Thymus (tissue), 11 donors: ENCODE data around the gene DNAJC8. TPM values are rescaled to one million over a fixed set of nuclear protein-coding genes. Genes with fewer than 3 reads are reported as not detected.
A peak's percentile ranks its signal among the peaks of the same experiment; 100 is the strongest.

Experiments
- DNase-seq, 9 donors: peaks; one replicate each; pipeline ENCODE4 v3.0.0-alpha.2; 2013; ENCODE audit warnings: low spot score in 9 of 9, low read depth in 6 of 9, missing footprints in 1 of 9
- H3K27ac ChIP-seq, 2 donors: one replicate each; pipeline ENCODE4 v1.5.1; 2013; ENCODE audit warnings: control low read depth in 1 of 2, low read depth in 1 of 2, low read length in 1 of 2, mild to moderate bottlenecking in 1 of 2, moderate library complexity in 1 of 2
- H3K27me3 ChIP-seq, 2 donors: one replicate each; pipeline ENCODE4 v1.5.1; 2013; ENCODE audit warnings: low read length in 1 of 2; ENCODE audit not compliant: control insufficient read depth in 2 of 2, insufficient read depth in 1 of 2
- H3K36me3 ChIP-seq, 2 donors: one replicate each; pipeline ENCODE4 v1.5.1; 2013; ENCODE audit warnings: low read length in 1 of 2, mild to moderate bottlenecking in 1 of 2, moderate library complexity in 1 of 2; ENCODE audit not compliant: control insufficient read depth in 2 of 2, insufficient read depth in 2 of 2
- H3K4me1 ChIP-seq, 2 donors: one replicate each; pipeline ENCODE4 v1.5.1; 2013; ENCODE audit warnings: low read length in 2 of 2; ENCODE audit not compliant: control insufficient read depth in 2 of 2, insufficient read depth in 2 of 2
- H3K4me3 ChIP-seq, 2 donors: one replicate each; pipeline ENCODE4 v1.5.1; 2013; ENCODE audit warnings: low read length in 2 of 2, control low read depth in 1 of 2, mild to moderate bottlenecking in 1 of 2
- H3K9me3 ChIP-seq, 2 donors: one replicate each; pipeline ENCODE4 v1.5.1; 2013; ENCODE audit warnings: low read length in 1 of 2, mild to moderate bottlenecking in 1 of 2; ENCODE audit not compliant: control insufficient read depth in 2 of 2, insufficient read depth in 1 of 2
- WGBS: extraction: QIAGEN DNeasy Blood & Tissue Kit; methylation state at CpG from one replicate; pipeline ENCODE4 v1.1.7; 2013; 5-methylcytosine and 5-hydroxymethylcytosine counted together
- polyA plus RNA-seq: library from polyadenylated mRNA; stranded (reverse); fragments of 200-250 nt; gene quantifications from one replicate; pipeline ENCODE4 v1.2.3, GENCODE V29; 2013
- total RNA-seq: library from RNA; stranded (reverse); fragments of 120-200 nt; gene quantifications from one replicate; pipeline ENCODE4 v1.2.4, GENCODE V29; 2013
- donor health status: healthy.

The DNAJC8 gene
- total and polyA plus RNA-seq, 2 donors = 104 to 146 TPM

- peak within 1 kb of the TSS; percentile 82 for H3K4me3 ChIP-seq
- peak; percentile 90 to 98 (median 94) for DNase-seq
- H3K27ac ChIP-seq = peak within 1 kb of the TSS; percentile 81 to 90
- peaks cover 4 to 27% of the 10 kb centered on the region in 2 donors for H3K4me1 ChIP-seq
- H3K27me3 ChIP-seq = no peaks in the 10 kb centered on the region
- H3K9me3 ChIP-seq = peaks cover 0 to 2% of the 10 kb centered on the region in 2 donors
- under 1% methylated on average over 60 of the region's 60 CpGs for WGBS
- peaks cover 0 to 17% of the 10 kb centered on the region in 2 donors for H3K36me3 ChIP-seq
Measured at GRCh38 chr1:28235755-28236655, 3.2 kb upstream of the DNAJC8 start, which contains the start of gene ATP5IF1. ATP5IF1 (plus strand) TSS chr1:28236124; CDS start chr1:28236184, 60 bp downstream.

- no peak for DNase-seq
- H3K27ac ChIP-seq = no peak overlapping the region
- no peaks in the 10 kb centered on the region for H3K27me3 ChIP-seq
- H3K4me3 ChIP-seq = peak overlapping the region in 1 of 2 donors; percentile 67
- H3K36me3 ChIP-seq = peaks cover under 1 to 23% of the 10 kb centered on the region in 2 donors
- peaks cover 6 to 27% of the 10 kb centered on the region in 2 donors for H3K4me1 ChIP-seq
- peaks cover 0 to 2% of the 10 kb centered on the region in 2 donors for H3K9me3 ChIP-seq
- WGBS = 77% methylated on average over 14 of the region's 14 CpGs
Measured at GRCh38 chr1:28233264-28233606, 406 bp upstream of the DNAJC8 start.

GRCh38 chr1:28229996-28230395 lies 2.8 kb downstream of the DNAJC8 start:
- WGBS = 95% methylated on average over 2 of the region's 2 CpGs
- H3K36me3 ChIP-seq = peaks cover 20 to 38% of the 10 kb centered on the region in 2 donors

GRCh38 chr1:28229089-28229488 lies 3.7 kb downstream of the DNAJC8 start:
- Histone ChIP-seq H3K9me3 (no peaks in the 10 kb centered on the region), H3K27ac (no peak overlapping the region), H3K4me1 (peaks cover 6 to 12% of the 10 kb centered on the region in 2 donors), H3K4me3 (no peak overlapping the region), H3K27me3 (no peaks in the 10 kb centered on the region), H3K36me3 (peaks cover 20 to 44% of the 10 kb centered on the region in 2 donors)
- DNase-seq = no peak

More at GRCh38 chr1:28229996-28230395, 2.8 kb downstream of the DNAJC8 start:
- no peak for DNase-seq
- no peak overlapping the region for H3K4me3 ChIP-seq
- no peaks in the 10 kb centered on the region for H3K27me3 ChIP-seq
- H3K4me1 ChIP-seq = peaks cover 6 to 12% of the 10 kb centered on the region in 2 donors
- H3K9me3 ChIP-seq = no peaks in the 10 kb centered on the region
- H3K27ac ChIP-seq = no peak overlapping the region

GRCh38 chr1:28213315-28213714 lies 19.5 kb downstream of the DNAJC8 start:
- H3K27ac ChIP-seq = no peak overlapping the region

GRCh38 chr1:28209700-28210099 lies 23.1 kb downstream of the DNAJC8 start:
- Histone ChIP-seq H3K27me3 (no peaks in the 10 kb centered on the region), H3K4me3 (no peak overlapping the region), H3K27ac (peak overlapping the region in 1 of 2 donors; percentile 36), H3K36me3 (peaks cover 27 to 72% of the 10 kb centered on the region in 2 donors), H3K9me3 (no peaks in the 10 kb centered on the region), H3K4me1 (no peaks in the 10 kb centered on the region)
- WGBS = 98% methylated on average over 1 of the region's 1 CpG
- no peak for DNase-seq

More at GRCh38 chr1:28213315-28213714, 19.5 kb downstream of the DNAJC8 start:
- DNase-seq = no peak
- H3K4me3 ChIP-seq = no peak overlapping the region
- no peaks in the 10 kb centered on the region for H3K9me3 ChIP-seq
- 96% methylated on average over 2 of the region's 2 CpGs for WGBS
- H3K27me3 ChIP-seq = no peaks in the 10 kb centered on the region
- peaks cover 24 to 47% of the 10 kb centered on the region in 2 donors for H3K36me3 ChIP-seq
- H3K4me1 ChIP-seq = no peaks in the 10 kb centered on the region

GRCh38 chr1:28208818-28209441 lies 23.9 kb downstream of the DNAJC8 start:
- H3K4me1 ChIP-seq = no peaks in the 10 kb centered on the region
- WGBS = 62% methylated on average over 4 of the region's 4 CpGs
- no peaks in the 10 kb centered on the region for H3K9me3 ChIP-seq
- no peaks in the 10 kb centered on the region for H3K27me3 ChIP-seq
- DNase-seq = peak in 6 of 9 donors; percentile 30 to 68 (median 40)
- H3K27ac ChIP-seq = no peak overlapping the region
- H3K36me3 ChIP-seq = peaks cover 30 to 73% of the 10 kb centered on the region in 2 donors
- H3K4me3 ChIP-seq = no peak overlapping the region

GRCh38 chr1:28205243-28205642 lies 27.6 kb downstream of the DNAJC8 start:
- H3K36me3 ChIP-seq = peaks cover 49 to 78% of the 10 kb centered on the region in 2 donors
- no peaks in the 10 kb centered on the region for H3K4me1 ChIP-seq
- whole genome bisulfite sequencing = 98% methylated on average over 4 of the region's 4 CpGs
- H3K4me3 ChIP-seq = no peak overlapping the region
- no peaks in the 10 kb centered on the region for H3K9me3 ChIP-seq
- H3K27me3 ChIP-seq = no peaks in the 10 kb centered on the region
- no peak overlapping the region for H3K27ac ChIP-seq
- no peak for DNase-seq
